Activated CD4-positive, alpha-beta T cell treated with anti-CD3 and anti-CD28 coated beads for 36 hours (primary cell): ENCODE measurements around the gene STAT1. TPM values are rescaled to one million over a fixed set of nuclear protein-coding genes. Genes with fewer than 3 reads are reported as not detected.

Experiments used
- ATAC-seq: fragments of 200-7000 bp; cut with Tn5 transposase; one replicate; pipeline ENCODE4 v1.10.0; 2021; ENCODE audit warnings: mild to moderate bottlenecking, moderate library complexity
- CTCF ChIA-PET: fragments of 350-600 bp; sonication (Branson Sonifier 250); formaldehyde crosslinking; loops from one replicate; lab custom pipeline; 2021; ENCODE audit warnings: antibody characterized with exemption; lab: Charles Lee
- POLR2A ChIA-PET: fragments of 350-600 bp; sonication (Branson Sonifier 250); formaldehyde crosslinking; loops from one replicate; lab custom pipeline; 2021; ENCODE audit warnings: antibody characterized with exemption, inconsistent platforms; lab: Charles Lee
- DNase-seq: peaks from one replicate; pipeline ENCODE4 v3.0.0-alpha.2; 2020
- H3K27ac Mint-ChIP-seq: one replicate; pipeline ENCODE4 v1.8.0; 2021; ENCODE audit warnings: mixed read lengths
- H3K27me3 Mint-ChIP-seq: one replicate; pipeline ENCODE4 v1.8.0; 2021; ENCODE audit warnings: mixed read lengths
- H3K36me3 Mint-ChIP-seq: one replicate; pipeline ENCODE4 v1.8.0; 2021; ENCODE audit warnings: low read depth, mixed read lengths
- H3K4me1 Mint-ChIP-seq: one replicate; pipeline ENCODE4 v1.8.0; 2021; ENCODE audit warnings: mixed read lengths
- H3K4me3 Mint-ChIP-seq: one replicate; pipeline ENCODE4 v1.8.0; 2021; ENCODE audit warnings: mild to moderate bottlenecking, moderate library complexity, mixed read lengths
- H3K9me3 Mint-ChIP-seq: one replicate; pipeline ENCODE4 v1.8.0; 2021; ENCODE audit warnings: low read depth, mixed read lengths
- intact Hi-C, 2 experiments: fragments of 100-400 bp; cut with DNase I in 1 of 2; cut with micrococcal nuclease in 1 of 2; formaldehyde crosslinking; loops; one replicate each; pipeline versions ENCODE4 v1.14.2 to v1.15.1; 2022 to 2024; cut with DNase I, micrococcal nuclease
- total RNA-seq, 2 experiments: library from RNA; stranded (reverse); gene quantifications; one replicate each; pipeline ENCODE4 v1.2.3, GENCODE V29; 2021

Gene STAT1
- total RNA-seq, 2 experiments from 2014 or later: 317 to 343 TPM

GRCh38 chr2:191019376-191019775 is 5.4 kb upstream of the STAT1 start:
- CTCF ChIA-PET: interaction anchor here (0.7 to 2.1 kb wide), 7 partner anchors 8 to 129 kb away, joined by 3 to 6 read pairs (median 3); no protein-coding TSS in a partner anchor
- peak overlapping the region; percentile 86 for H3K27ac Mint-ChIP-seq
- ATAC-seq (no peak), DNase-seq (no peak)
- POLR2A ChIA-PET: interaction anchor here (0.6 to 1.6 kb wide), 4 partner anchors 8 to 139 kb away, joined by 3 to 8 read pairs (median 4); partner anchors contain the start of gene GLS
- peaks cover 28% of the 10 kb centered on the region for H3K4me1 Mint-ChIP-seq
- no peak overlapping the region for H3K4me3 Mint-ChIP-seq
- peaks cover 10% of the 10 kb centered on the region for H3K9me3 Mint-ChIP-seq
- H3K36me3 Mint-ChIP-seq: peaks cover 6% of the 10 kb centered on the region
- intact Hi-C loops: loop anchor here in 1 of 2 experiments (10.0 kb wide), 1 partner anchor 615 kb away; the partner anchor contains the start of gene MFSD6
- no peaks in the 10 kb centered on the region for H3K27me3 Mint-ChIP-seq

- Mint-ChIP-seq H3K9me3 (peaks cover 10% of the 10 kb centered on the region), H3K4me1 (peaks cover 26% of the 10 kb centered on the region), H3K27ac (peak overlapping the region; percentile 86), H3K36me3 (peaks cover 6% of the 10 kb centered on the region), H3K4me3 (peak overlapping the region; percentile 29), H3K27me3 (no peaks in the 10 kb centered on the region)
- ATAC-seq (no peak), DNase-seq (peak; percentile 51)
- ChIA-PET CTCF (interaction anchor here (0.7 to 1.6 kb wide), 5 partner anchors 10 to 130 kb away, joined by 3 to 4 read pairs (median 3); no protein-coding TSS in a partner anchor), POLR2A (no interaction called here)
- intact Hi-C loops: loop anchor here in 1 of 2 experiments (10.0 kb wide), 1 partner anchor 614 kb away; the partner anchor contains the start of gene MFSD6
Observed at GRCh38 chr2:191018643-191019119, 4.7 kb upstream of the STAT1 start.

GRCh38 chr2:191018048-191018447 is 4.1 kb upstream of the STAT1 start:
- Mint-ChIP-seq H3K27me3 (no peaks in the 10 kb centered on the region), H3K4me1 (peaks cover 26% of the 10 kb centered on the region), H3K36me3 (peaks cover 6% of the 10 kb centered on the region), H3K4me3 (no peak overlapping the region), H3K9me3 (peaks cover 10% of the 10 kb centered on the region), H3K27ac (peak overlapping the region; percentile 55)
- DNase-seq (no peak), ATAC-seq (no peak)
- CTCF ChIA-PET: no interaction called here
- POLR2A ChIA-PET: no interaction called here
- intact Hi-C loops: loop anchor here in 1 of 2 experiments (10.0 kb wide), 1 partner anchor 613 kb away; the partner anchor contains the start of gene MFSD6

DNA sequence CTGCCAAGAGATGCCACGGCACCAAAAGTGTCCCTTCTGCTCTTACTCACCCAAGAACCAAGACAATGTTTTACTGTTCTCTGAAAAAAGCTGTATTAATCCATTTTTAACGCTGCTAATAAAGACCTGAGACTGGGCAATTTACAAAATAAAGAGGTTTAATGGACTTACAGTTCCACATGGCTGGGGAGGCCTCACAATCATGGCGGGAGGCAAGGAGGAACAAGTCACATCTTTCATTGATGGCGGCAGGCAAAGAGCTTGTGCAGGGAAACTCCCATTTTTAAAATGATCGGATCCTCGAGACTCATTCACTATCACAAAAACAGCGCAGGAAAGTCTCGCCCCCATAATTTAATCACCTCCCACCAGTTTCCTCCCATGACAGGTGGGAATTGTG is 1.9 kb upstream of the STAT1 start:
- peaks cover 37% of the 10 kb centered on the region for H3K4me1 Mint-ChIP-seq

DNA sequence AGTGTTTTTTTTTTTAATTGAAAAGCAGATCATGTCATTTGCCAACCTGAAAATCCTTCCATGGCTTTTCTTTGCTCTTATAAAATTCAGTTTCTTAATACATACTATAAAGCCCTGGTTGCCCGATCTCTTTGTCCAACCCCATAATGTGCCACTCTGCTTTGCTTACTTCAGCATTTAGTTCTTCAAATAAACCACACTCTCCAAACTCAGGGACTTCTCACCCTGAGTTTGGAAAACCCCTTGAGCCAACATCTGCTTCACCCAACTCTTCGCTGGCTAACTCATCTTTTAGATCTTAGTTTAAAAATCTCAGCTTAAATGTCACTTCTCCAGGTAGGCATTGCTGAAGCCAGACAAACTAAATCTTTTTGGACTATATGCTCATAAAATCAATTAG is 1.3 kb upstream of the STAT1 start:
- intact Hi-C loops: loop anchor here in 1 of 2 experiments (2.0 to 10.0 kb wide), 3 partner anchors 336 to 610 kb away; partner anchors contain the start of genes MFSD6 and NEMP2
- Mint-ChIP-seq H3K27me3 (no peaks in the 10 kb centered on the region), H3K4me3 (no peak overlapping the region), H3K9me3 (peaks cover 10% of the 10 kb centered on the region), H3K36me3 (peaks cover 7% of the 10 kb centered on the region), H3K4me1 (peaks cover 39% of the 10 kb centered on the region), H3K27ac (no peak overlapping the region)
- ATAC-seq (no peak), DNase-seq (no peak)
- CTCF ChIA-PET: interaction anchor here (2.5 kb wide), 1 partner anchor 14 kb away, joined by 9 read pairs; no protein-coding TSS in a partner anchor
- POLR2A ChIA-PET: interaction anchor here (0.6 to 1.3 kb wide), 3 partner anchors 133 to 321 kb away, joined by 3 to 7 read pairs (median 3); no protein-coding TSS in a partner anchor

More for the DNA sequence above, 1.9 kb upstream of the STAT1 start:
- Mint-ChIP-seq H3K36me3 (peaks cover 6% of the 10 kb centered on the region), H3K27me3 (no peaks in the 10 kb centered on the region), H3K4me3 (no peak overlapping the region), H3K27ac (no peak overlapping the region), H3K9me3 (peaks cover 10% of the 10 kb centered on the region)
- intact Hi-C loops: loop anchor here in 1 of 2 experiments (2.0 to 10.0 kb wide), 3 partner anchors 337 to 611 kb away; partner anchors contain the start of genes MFSD6 and NEMP2
- ChIA-PET CTCF (interaction anchor here (2.5 kb wide), 1 partner anchor 13 kb away, joined by 9 read pairs; no protein-coding TSS in a partner anchor), POLR2A (interaction anchor here (0.6 kb wide), 1 partner anchor 322 kb away, joined by 3 read pairs; no protein-coding TSS in a partner anchor)
- DNase-seq: no peak
- no peak for ATAC-seq

DNA sequence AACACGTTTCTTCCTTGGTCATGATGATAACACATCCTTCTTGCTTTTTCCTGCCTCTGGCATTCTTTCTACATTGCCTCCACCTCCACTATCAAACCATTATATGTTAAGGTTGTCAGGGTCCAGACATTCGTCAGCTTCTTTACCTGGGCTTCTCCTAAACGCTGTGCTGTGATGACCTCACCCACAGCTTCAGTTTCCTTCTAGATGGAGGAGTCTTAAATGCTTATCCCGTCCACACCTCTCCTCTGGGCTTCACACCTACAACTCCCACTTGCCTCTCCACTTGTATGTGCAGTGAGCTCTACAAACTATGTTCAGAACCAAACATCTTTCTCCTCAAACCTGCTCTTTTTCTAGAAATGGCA is 666 bp upstream of the STAT1 start:
- POLR2A ChIA-PET: interaction anchor here (0.6 to 3.7 kb wide), 5 partner anchors 8 to 170 kb away, joined by 3 to 24 read pairs (median 4); no protein-coding TSS in a partner anchor
- H3K27me3 Mint-ChIP-seq: no peaks in the 10 kb centered on the region
- peak; percentile 40 for DNase-seq
- H3K36me3 Mint-ChIP-seq: peaks cover 13% of the 10 kb centered on the region
- intact Hi-C loops: loop anchor here (1.0 to 10.0 kb wide), 8 partner anchors 8 to 610 kb away; partner anchors contain the start of genes MFSD6 (in 1 of the 2) and NEMP2 (in 1 of the 2)
- ATAC-seq: peak; percentile 24
- H3K4me1 Mint-ChIP-seq: peaks cover 43% of the 10 kb centered on the region
- CTCF ChIA-PET: interaction anchor here (0.6 to 2.5 kb wide), 8 partner anchors 12 to 1641 kb away, joined by 3 to 9 read pairs (median 4); no protein-coding TSS in a partner anchor
- H3K4me3 Mint-ChIP-seq: no peak overlapping the region
- H3K9me3 Mint-ChIP-seq: peaks cover 10% of the 10 kb centered on the region
- no peak overlapping the region for H3K27ac Mint-ChIP-seq

- intact Hi-C loops: loop anchor here (1.0 to 10.0 kb wide), 3 partner anchors 17 to 609 kb away; partner anchors contain the start of gene MFSD6 (in 1 of the 2)
- peaks cover 19% of the 10 kb centered on the region for H3K36me3 Mint-ChIP-seq
- ChIA-PET CTCF (interaction anchor here (1.2 to 2.5 kb wide), 3 partner anchors 16 to 67 kb away, joined by 4 to 9 read pairs (median 4); no protein-coding TSS in a partner anchor), POLR2A (interaction anchor here (0.6 to 3.7 kb wide), 2 partner anchors 9 to 1656 kb away, joined by 8 to 24 read pairs; no protein-coding TSS in a partner anchor)
- no peaks in the 10 kb centered on the region for H3K27me3 Mint-ChIP-seq
- H3K9me3 Mint-ChIP-seq: peaks cover 10% of the 10 kb centered on the region
- H3K4me1 Mint-ChIP-seq: peaks cover 39% of the 10 kb centered on the region
- H3K27ac Mint-ChIP-seq: no peak overlapping the region
- DNase-seq (no peak), ATAC-seq (no peak)
- no peak overlapping the region for H3K4me3 Mint-ChIP-seq
Observed at GRCh38 chr2:191013682-191013931, 364 bp downstream of the STAT1 start.

GRCh38 chr2:191012845-191013681 is 908 bp downstream of the STAT1 start:
- Mint-ChIP-seq H3K4me1 (peaks cover 40% of the 10 kb centered on the region), H3K27ac (no peak overlapping the region), H3K9me3 (peaks cover 10% of the 10 kb centered on the region), H3K4me3 (no peak overlapping the region), H3K36me3 (peaks cover 25% of the 10 kb centered on the region), H3K27me3 (no peaks in the 10 kb centered on the region)
- ATAC-seq (peak; percentile 4), DNase-seq (no peak)
- POLR2A ChIA-PET: interaction anchor here (0.6 to 3.7 kb wide), 3 partner anchors 10 to 1656 kb away, joined by 4 to 24 read pairs (median 8); no protein-coding TSS in a partner anchor
- CTCF ChIA-PET: interaction anchor here (0.6 to 3.1 kb wide), 7 partner anchors 8 to 142 kb away, joined by 3 to 13 read pairs (median 7); no protein-coding TSS in a partner anchor
- intact Hi-C loops: loop anchor here (1.0 to 10.0 kb wide), 3 partner anchors 17 to 608 kb away; partner anchors contain the start of gene MFSD6 (in 1 of the 2)

DNA sequence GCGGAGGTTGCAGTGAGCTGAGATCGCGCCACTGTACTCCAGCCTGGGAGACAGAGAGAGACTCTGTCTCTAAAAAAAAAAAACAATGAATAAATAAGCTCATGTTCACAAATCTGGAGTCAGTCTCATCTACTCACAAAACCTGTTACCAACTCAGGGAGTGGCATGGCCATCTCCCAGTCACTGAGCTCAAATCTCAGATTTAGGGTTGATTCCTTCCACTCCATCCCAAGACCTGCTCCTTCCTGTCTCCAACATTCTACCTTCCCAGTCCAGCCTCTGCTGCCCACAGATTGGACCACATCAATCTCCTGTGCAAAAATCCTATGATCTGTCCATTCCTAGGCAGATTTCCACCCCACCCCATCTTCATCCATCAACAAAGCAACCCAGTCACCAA is 1.6 kb downstream of the STAT1 start:
- H3K27me3 Mint-ChIP-seq: no peaks in the 10 kb centered on the region
- no peak overlapping the region for H3K27ac Mint-ChIP-seq
- H3K9me3 Mint-ChIP-seq: peaks cover 10% of the 10 kb centered on the region
- intact Hi-C loops: loop anchor here in 1 of 2 experiments (2.0 to 10.0 kb wide), 2 partner anchors 44 to 608 kb away; partner anchors contain the start of gene MFSD6
- DNase-seq (no peak), ATAC-seq (no peak)
- H3K4me3 Mint-ChIP-seq: no peak overlapping the region
- H3K4me1 Mint-ChIP-seq: peaks cover 41% of the 10 kb centered on the region
- ChIA-PET CTCF (interaction anchor here (0.6 to 3.1 kb wide), 8 partner anchors 8 to 162 kb away, joined by 3 to 13 read pairs (median 5); no protein-coding TSS in a partner anchor), POLR2A (interaction anchor here (1.2 to 3.7 kb wide), 2 partner anchors 10 to 15 kb away, joined by 4 to 24 read pairs; no protein-coding TSS in a partner anchor)
- H3K36me3 Mint-ChIP-seq: peaks cover 32% of the 10 kb centered on the region
